Tibial nerve (tissue), 4 donors: ENCODE measurements around the gene TNFRSF6B. TPM values are rescaled to one million over a fixed set of nuclear protein-coding genes. Genes with fewer than 3 reads are reported as not detected.

Experiments used
- DNase-seq, 2 donors: peaks; one replicate each; pipeline ENCODE4 v3.0.0-alpha.2; 2019; ENCODE audit warnings: low spot score in 2 of 2
- H3K27ac ChIP-seq, 4 donors: fragments of 200-600 bp; sonication (generic) in 3 of 4; one replicate each; pipeline ENCODE4 v1.5.1; 2017 to 2019; ENCODE audit warnings: mild to moderate bottlenecking in 1 of 4
- H3K27me3 ChIP-seq, 2 donors: fragments of 200-600 bp; sonication (generic) in 1 of 2; one replicate each; pipeline versions ENCODE4 v1.5.1 to v1.6.0; 2017 to 2019
- H3K36me3 ChIP-seq, 3 donors: fragments of 200-600 bp; sonication (generic); one replicate each; pipeline ENCODE4 v1.5.1; 2018 to 2019
- H3K4me1 ChIP-seq, 4 donors: fragments of 200-600 bp; sonication (generic) in 3 of 4; one replicate each; pipeline ENCODE4 v1.5.1; 2017 to 2019
- H3K4me3 ChIP-seq, 4 donors: fragments of 200-600 bp; sonication (generic) in 3 of 4; one replicate each; pipeline ENCODE4 v1.5.1; 2017 to 2019; ENCODE audit warnings: mild to moderate bottlenecking in 1 of 4, moderate library complexity in 1 of 4
- H3K9me3 ChIP-seq, 4 donors: fragments of 200-600 bp; sonication (generic) in 3 of 4; one replicate each; pipeline ENCODE4 v1.5.1; 2017 to 2019
- EP300 ChIP-seq, 2 donors: sonication (generic); formaldehyde crosslinking; IDR thresholded peaks; one replicate each; pipeline ENCODE4 v1.6.1; 2017; ENCODE audit warnings: antibody characterized with exemption in 2 of 2, mild to moderate bottlenecking in 1 of 2
- POLR2A ChIP-seq, 2 donors: fragments of 450-650 bp; IDR thresholded peaks; one replicate each; pipeline ENCODE4 v1.6.1; 2017; ENCODE audit warnings: antibody characterized with exemption in 2 of 2, mild to moderate bottlenecking in 2 of 2, moderate library complexity in 2 of 2
- WGBS, 2 donors: methylation state at CpG; one replicate each; pipeline ENCODE4 v1.1.5; 2018; 5-methylcytosine and 5-hydroxymethylcytosine counted together
- total RNA-seq, 4 donors: library from RNA; depleted of rRNA; stranded (reverse); fragments of >200 nt; gene quantifications; one replicate each; pipeline ENCODE4 v1.1.0, GENCODE V29; 2016
- TF ChIP-seq, protein P1 (sequence below), 5 experiments: fragments of 200-600 bp in 3 of 5; fragments of 450-650 bp in 2 of 5; sonication (generic) in 3 of 5; IDR thresholded peaks; one replicate each; pipeline ENCODE4 v1.5.1; 2016 to 2019; ENCODE audit warnings: antibody characterized with exemption in 5 of 5, mild to moderate bottlenecking in 3 of 5, moderate library complexity in 2 of 5

Gene TNFRSF6B
- total RNA-seq, 4 donors from 2014 or later: 8.0 to 61.2 (median 35.9) TPM

DNA sequence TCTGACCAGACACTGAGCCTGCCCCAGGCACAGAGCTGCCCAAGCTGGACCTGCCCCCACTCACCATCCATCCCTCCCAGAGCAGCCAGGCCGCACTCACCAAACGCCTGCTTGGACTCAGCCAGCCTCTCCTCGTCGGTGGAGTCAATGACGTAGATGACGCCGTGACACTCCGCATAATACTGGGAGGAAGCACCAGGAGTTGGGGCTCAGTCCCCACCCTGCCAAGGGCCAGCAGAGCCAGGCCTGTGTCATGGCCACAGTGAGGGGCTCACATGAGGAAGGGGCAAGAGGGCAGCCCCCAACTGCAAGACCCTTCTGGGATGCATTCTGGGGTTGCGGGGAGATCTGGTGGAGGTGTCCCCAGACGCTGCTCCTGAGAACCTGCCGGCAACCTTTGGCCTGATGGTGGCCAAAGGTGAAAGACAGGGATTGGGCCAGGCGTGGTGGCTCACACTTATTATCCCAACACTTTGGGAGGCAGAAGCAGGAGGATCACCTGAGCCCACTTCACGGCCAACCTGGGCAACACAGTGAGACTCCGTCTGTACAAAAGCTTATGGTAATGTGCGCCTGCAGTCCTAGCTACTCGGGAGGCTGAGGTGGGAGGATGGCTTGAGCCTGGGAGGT is 5.7 kb downstream of the TNFRSF6B start:
- H3K27ac ChIP-seq: no peak overlapping the region
- no peak for DNase-seq
- peaks cover 0 to 73% (median 0%) of the 10 kb centered on the region in 3 donors for H3K36me3 ChIP-seq
- peaks cover 0 to 48% (median 30%) of the 10 kb centered on the region in 4 donors for H3K4me1 ChIP-seq
- TF ChIP-seq POLR2A (IDR thresholded peaks at IDR 0.05) (no peak), EP300 (IDR thresholded peaks at IDR 0.05) (no peak)
- TF ChIP-seq, protein P1, sequence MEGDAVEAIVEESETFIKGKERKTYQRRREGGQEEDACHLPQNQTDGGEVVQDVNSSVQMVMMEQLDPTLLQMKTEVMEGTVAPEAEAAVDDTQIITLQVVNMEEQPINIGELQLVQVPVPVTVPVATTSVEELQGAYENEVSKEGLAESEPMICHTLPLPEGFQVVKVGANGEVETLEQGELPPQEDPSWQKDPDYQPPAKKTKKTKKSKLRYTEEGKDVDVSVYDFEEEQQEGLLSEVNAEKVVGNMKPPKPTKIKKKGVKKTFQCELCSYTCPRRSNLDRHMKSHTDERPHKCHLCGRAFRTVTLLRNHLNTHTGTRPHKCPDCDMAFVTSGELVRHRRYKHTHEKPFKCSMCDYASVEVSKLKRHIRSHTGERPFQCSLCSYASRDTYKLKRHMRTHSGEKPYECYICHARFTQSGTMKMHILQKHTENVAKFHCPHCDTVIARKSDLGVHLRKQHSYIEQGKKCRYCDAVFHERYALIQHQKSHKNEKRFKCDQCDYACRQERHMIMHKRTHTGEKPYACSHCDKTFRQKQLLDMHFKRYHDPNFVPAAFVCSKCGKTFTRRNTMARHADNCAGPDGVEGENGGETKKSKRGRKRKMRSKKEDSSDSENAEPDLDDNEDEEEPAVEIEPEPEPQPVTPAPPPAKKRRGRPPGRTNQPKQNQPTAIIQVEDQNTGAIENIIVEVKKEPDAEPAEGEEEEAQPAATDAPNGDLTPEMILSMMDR (IDR thresholded peaks at IDR 0.05): no peak
- H3K4me3 ChIP-seq: no peak overlapping the region
- whole genome bisulfite sequencing, 2 donors: 87 to 91% methylated on average over 16 of the region's 16 CpGs
- H3K27me3 ChIP-seq: no peaks in the 10 kb centered on the region
- no peaks in the 10 kb centered on the region for H3K9me3 ChIP-seq

DNA sequence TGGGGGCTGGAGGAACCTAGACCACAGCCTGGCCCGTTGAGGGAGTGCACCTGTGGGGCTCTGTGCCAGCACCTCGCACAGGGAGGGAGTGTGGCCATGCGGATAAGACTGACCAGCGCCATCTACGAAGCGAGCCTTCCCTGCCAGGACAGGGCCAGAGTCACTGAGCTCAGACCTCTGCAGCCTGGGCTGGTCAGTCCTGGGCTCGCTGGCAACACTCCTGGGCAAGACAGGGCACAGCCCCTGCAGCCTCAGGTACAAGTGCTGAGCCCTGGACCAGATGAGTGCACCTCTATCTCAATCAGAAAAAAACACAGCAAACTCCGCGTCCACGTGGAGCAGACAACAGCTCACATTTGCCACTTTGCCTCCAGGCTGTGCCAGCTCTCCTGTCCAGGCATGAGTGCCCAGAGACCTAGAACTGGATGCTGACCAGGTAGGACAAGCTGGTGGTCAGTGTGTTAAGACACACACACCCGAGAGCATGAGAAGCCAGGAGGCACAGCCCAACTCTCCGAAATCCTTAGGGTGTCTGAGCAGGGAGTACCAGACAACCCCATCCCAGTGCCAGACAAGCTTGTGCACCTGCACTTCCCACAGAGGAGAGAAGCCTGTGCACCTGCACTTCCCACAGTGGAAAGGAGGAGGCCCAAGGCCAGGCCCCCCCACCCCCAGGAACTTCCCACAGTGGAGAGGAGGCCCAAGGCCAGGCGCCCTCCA is 6.5 kb downstream of the TNFRSF6B start:
- peak in 1 of 2 donors; percentile 4 for DNase-seq
- TF ChIP-seq POLR2A (IDR thresholded peaks at IDR 0.05) (no peak), EP300 (IDR thresholded peaks at IDR 0.05) (no peak)
- TF ChIP-seq, protein P1 (IDR thresholded peaks at IDR 0.05): no peak
- H3K27me3 ChIP-seq: no peaks in the 10 kb centered on the region
- H3K4me3 ChIP-seq: no peak overlapping the region
- no peaks in the 10 kb centered on the region for H3K9me3 ChIP-seq
- peaks cover 0 to 65% (median 0%) of the 10 kb centered on the region in 3 donors for H3K36me3 ChIP-seq
- H3K27ac ChIP-seq: no peak overlapping the region
- H3K4me1 ChIP-seq: peaks cover 0 to 41% (median 28%) of the 10 kb centered on the region in 4 donors
- 75 to 79% methylated on average over 11 of the region's 13 CpGs for WGBS, 2 donors

DNA sequence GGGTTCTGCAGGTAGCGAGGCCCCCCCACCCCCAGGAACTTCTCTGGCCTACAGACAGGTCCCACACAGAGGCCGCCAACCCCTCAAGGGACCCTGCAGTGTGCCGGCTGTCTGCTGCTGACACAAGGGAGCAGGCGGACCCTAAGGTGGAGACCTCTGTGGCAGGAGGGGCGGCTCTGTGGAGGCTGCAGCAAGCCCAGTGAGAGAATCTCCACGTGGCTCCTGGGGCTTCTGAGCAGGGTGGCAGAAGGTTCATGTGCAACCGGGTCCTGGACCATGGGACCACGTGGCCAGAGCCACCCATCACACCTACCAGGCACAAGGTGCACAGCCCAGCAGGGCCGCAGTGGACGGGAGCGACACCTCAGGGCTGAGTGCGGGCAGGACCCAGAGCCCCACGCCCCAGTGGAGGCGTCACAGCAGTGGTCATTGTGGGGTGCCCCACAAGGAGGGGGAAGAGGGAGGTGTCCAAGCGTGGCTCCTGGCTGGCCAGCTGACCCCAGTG is 7.1 kb downstream of the TNFRSF6B start:
- peaks cover 0 to 61% (median 0%) of the 10 kb centered on the region in 3 donors for H3K36me3 ChIP-seq
- H3K9me3 ChIP-seq: no peaks in the 10 kb centered on the region
- H3K27ac ChIP-seq: no peak overlapping the region
- DNase-seq: no peak
- no peak overlapping the region for H3K4me3 ChIP-seq
- no peaks in the 10 kb centered on the region for H3K27me3 ChIP-seq
- TF ChIP-seq, protein P1 (IDR thresholded peaks at IDR 0.05): no peak
- TF ChIP-seq POLR2A (IDR thresholded peaks at IDR 0.05): no peak
- TF ChIP-seq EP300 (IDR thresholded peaks at IDR 0.05): no peak
- WGBS, 2 donors: 83 to 88% methylated on average over 11 to 14 of the region's 15 CpGs
- H3K4me1 ChIP-seq: peaks cover 0 to 38% (median 27%) of the 10 kb centered on the region in 4 donors

DNA sequence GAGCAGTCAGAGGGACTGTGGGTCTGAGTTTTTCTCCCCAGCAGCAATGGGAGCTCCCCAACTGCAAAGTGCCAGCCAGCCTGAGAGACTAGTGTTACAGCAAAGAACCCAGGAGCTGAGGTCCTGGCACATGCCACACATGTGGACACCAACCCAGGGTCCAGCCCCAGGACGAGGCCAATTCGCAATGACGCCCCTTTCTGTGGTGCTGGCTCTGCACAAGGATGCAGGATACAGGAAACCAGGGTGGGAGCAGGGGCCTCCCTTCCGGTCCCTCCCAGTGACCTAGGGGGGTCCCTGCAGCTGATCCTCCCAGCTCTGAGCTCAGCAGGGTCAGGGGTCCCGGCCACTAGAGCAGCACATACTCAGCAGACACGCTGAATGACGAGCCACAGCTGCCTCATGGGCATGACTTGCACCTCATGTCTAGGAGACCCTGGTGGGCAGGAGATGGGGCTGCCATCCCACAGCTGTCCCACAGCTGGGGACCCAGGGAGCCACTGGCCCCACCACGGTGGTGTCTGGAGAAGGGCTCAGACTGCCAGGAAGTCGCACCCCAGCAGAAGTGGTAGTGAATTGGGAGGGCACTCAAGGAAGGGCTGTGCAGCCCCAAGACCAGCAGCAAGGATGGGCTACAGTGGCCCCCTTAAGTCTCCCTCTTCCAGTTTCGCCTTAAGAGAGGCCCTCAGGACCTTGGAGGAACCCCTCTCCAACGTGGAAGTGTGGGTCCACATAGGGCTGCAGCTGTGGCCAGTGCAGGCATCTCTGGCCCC is 7.7 kb downstream of the TNFRSF6B start:
- Histone ChIP-seq H3K4me3 (no peak overlapping the region), H3K9me3 (no peaks in the 10 kb centered on the region), H3K27ac (no peak overlapping the region), H3K4me1 (peaks cover 0 to 38% (median 27%) of the 10 kb centered on the region in 4 donors), H3K36me3 (peaks cover 0 to 67% (median 0%) of the 10 kb centered on the region in 3 donors), H3K27me3 (no peaks in the 10 kb centered on the region)
- no peak for TF ChIP-seq POLR2A (IDR thresholded peaks at IDR 0.05)
- TF ChIP-seq, protein P1 (IDR thresholded peaks at IDR 0.05): no peak
- no peak for TF ChIP-seq EP300 (IDR thresholded peaks at IDR 0.05)
- 76 to 83% methylated on average over 9 to 11 of the region's 11 CpGs for WGBS, 2 donors
- DNase-seq: no peak
